NCI-H524 treated with DMSO at 0.1 percent for 48 hours (cell line): ENCODE measurements around the gene TRIP12.
"Not testable (repeated sequence)": the region's sequence is repeated elsewhere in the genome, so short reads cannot be mapped to it uniquely, and the experiment has no call there.

Source experiments
- DNase-seq: peaks from one replicate; lab custom pipeline; 2025; lab: John Stamatoyannopoulos, UW

Gene TRIP12

DNA sequence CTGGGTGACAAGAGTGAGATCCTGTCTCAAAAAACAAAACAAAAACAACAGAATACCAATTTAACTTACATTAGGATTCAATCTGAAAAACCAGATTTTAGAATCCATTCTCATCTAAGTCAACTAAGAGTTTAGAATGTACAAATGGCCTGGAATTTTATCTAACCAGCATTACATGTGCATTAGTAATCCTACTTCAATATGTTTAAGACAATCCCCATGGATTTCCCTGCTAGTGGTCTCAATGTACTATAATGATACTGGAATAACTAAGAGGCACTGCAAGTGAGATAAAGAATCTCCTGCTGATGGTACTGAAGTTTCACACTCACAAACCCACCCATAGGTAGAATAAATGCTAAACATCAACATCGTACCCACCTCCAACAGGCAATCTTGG, 153.6 kb downstream of the TRIP12 start:
- DNase-seq: no peak

DNA sequence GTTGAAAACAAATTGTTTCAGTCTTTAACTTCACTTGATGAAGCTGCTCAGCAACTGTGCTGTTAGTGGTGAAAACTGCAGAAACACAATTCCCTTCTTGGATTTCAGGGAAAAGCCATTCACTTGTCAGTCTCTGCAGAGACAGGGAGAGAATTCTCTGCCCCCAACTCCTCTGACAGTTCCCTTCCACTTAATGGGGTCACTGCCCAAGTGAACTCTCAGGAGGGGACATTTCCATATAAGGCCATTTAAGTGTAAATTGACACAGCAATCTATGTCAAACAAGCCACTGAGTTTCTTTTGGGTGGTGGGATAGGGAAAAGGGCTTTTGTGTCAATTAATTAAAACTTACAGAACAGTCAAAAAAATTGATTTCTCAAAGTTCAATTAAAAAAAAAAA, 156.1 kb downstream of the TRIP12 start:
- no peak for DNase-seq

DNA sequence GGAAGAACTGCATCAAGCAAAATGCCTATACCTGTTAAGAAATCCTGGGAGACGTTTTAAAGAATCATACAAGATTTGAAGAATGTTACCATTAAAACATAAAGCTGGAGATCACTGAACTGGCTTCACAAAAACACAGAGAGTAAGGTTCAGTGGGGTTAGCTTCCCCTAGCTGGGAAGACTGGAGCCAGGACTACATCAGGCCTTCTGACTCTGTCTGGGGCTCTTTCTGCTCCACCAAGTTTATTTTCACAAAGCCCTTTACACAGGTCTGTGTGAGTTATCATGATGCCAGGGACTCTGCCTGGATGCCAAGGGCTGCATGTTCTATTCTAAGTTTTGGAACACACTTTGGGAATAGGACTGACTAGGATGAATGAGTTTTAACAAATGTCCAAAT, 160.1 kb downstream of the TRIP12 start:
- DNase-seq: no peak

DNA sequence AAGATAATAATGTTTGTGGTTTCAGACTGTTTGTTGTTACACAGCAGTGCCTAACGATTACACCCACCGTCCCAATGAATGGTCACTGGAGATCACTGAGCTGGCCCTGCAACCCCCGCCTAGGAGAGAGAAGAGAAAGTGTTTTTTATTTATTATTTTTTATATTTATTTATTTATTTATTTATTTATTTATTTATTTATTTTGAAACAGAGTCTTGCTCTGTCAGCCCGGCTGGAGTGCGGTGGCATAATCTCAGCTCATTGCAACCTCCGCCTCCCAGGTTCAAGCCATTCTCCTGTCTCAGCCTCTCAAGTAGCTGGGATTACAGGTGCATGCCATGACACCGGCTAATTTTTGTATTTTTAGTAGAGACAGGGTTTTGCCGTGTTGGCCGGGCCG, 164.3 kb downstream of the TRIP12 start:
- not testable (repeated sequence) for DNase-seq

DNA sequence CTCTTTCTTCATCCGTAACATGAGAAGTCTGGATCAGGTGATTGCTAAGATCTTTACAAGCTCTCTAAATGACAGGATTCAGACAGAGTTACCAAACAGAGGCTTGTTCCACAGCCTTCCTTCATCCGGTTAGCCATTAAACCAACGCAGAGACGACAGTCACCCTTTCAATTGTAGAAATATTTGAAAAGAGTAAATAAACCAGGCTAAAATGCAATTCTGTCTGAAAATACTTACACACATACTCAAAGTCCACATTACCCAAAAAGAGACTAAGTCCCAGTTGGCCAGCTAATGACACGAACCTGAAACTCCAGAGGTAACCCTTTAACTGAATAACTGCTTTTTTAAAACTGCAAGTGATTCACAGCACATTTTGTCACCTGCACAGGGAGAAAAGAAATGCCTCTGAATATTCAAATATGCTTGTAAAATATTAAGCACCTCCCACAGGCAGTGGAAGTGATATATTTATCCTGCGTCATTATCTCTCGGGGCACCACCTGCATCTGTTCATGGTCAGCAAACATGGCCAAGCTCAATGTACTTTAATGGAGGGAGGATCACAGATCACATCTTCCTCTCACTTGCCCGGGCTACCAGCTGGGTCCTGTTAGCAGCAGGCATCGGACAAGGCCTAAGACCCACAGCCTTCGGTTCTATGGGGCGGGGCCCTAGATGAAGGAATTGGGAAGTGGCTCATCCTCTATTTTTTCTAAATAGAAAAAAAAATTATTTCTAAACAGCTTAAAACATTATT, 168.7 kb downstream of the TRIP12 start:
- no peak for DNase-seq

DNA sequence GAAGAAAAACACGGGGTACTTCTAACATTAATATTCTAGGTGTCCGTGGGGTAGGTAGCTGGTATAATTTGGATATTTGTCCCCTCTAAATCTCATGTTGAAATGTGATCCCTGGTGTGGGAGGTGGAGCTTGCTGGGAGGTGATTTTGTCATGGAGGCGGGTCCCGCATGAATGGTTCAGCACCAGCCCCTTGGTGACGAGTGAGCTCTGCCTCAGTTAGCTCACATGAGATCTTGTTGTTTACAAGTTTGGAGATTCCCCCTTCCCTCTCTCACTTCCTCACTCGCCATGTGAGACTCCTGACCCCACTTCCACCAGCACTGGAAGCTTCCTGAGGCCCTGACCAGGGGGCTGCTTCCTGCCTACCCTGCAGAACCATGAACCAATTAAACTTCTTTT, 172.0 kb downstream of the TRIP12 start:
- no peak for DNase-seq

DNA sequence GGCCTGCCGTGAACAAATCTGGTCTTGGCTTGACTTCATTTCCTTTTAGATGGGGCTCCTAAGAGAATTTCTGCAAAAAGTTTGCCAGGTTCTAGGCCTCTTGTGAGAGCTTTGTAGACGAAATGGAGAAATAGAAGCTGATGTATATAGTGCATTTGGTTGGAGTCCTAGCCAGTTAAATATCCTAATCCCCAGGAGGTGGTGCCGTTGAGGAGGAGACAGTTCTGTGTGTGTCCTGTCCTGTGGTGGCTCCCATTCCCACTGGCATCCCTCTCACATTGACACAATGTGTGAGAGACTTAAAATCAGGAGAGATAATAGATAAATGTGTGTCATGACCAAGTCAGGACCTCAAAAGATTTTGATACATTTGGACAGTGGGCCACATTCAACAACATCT, 172.9 kb downstream of the TRIP12 start:
- DNase-seq: no peak

DNA sequence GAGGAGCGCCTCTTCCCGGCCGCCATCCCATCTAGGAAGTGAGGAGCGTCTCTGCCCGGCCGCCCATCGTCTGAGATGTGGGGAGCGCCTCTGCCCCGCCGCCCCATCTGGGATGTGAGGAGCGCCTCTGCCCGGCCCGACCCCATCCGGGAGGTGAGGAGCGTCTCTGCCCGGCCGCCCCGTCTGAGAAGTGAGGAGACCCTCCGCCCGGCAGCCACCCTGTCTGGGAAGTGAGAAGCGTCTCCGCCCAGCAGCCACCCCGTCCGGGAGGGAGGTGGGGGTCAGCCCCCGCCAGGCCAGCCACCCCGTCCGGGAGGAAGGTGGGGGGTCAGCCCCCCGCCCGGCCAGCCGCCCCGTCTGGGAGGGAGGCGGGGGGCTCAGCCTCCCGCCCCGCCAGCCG, 179.1 kb downstream of the TRIP12 start:
- not testable (repeated sequence) for DNase-seq

DNA sequence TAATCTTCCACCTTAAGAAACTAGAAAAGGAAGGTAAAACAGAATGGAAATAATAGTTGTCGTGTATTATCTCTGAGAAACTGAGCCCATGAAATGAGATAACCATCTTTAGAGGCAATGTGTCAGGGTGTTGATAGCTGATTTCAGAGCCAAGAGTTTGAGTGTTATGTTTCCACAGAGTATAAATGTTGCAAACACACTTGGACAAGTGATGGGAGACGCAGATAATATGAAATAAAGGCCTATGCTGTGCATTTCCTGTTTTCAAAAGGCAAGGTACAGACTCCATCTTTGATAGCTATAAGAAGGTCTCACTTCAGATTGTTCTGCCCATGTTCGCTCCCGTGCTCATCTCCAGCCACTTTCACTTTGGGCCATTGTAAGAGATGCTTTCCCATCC, 181.5 kb downstream of the TRIP12 start:
- no peak for DNase-seq

DNA sequence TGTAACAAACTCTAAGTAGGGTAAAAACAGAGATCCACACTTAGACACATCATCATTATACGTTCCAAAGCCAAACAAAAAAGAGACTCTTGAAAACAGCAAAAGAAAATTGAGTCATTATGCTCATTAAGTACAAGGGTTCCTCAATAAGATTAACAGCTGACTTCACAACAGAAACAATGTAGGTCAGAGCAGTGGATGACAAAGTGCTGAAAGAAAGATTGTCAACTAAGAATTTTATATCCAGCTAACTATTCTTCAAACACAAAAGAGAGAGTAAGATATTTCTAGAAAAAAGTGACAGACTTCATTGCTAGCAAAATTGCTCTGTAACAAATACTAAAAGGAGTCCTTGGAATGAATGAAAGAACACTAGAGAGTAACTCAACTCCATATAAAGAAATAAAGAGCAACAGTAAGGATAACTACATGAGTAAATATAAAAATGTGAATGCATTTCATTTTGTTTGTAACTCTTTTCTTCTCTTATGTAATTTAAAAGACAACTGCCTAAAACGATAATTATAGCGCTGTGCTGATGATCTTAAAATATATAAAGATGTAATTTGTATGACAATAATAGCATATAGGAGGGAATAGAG, 183.7 kb downstream of the TRIP12 start:
- DNase-seq: no peak

DNA sequence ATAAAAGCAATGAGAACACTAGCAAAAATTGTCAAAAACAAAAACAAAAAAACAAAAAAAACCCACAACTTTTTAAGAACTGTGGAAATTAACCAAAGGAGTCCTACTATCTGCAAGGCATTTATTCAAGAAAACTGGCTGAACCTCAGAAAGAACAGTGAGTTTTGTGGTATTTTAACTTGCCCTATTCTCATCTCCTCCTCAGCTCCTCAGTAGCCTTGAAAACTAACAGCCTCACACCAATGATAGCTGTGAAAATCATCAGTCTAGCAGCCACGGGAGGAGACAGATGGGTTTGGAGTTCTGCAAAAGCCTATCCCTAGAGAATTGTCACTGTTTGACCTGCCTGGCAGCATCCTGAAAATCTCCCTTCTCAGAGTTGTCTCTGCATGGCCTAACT, 187.4 kb downstream of the TRIP12 start:
- no peak for DNase-seq

DNA sequence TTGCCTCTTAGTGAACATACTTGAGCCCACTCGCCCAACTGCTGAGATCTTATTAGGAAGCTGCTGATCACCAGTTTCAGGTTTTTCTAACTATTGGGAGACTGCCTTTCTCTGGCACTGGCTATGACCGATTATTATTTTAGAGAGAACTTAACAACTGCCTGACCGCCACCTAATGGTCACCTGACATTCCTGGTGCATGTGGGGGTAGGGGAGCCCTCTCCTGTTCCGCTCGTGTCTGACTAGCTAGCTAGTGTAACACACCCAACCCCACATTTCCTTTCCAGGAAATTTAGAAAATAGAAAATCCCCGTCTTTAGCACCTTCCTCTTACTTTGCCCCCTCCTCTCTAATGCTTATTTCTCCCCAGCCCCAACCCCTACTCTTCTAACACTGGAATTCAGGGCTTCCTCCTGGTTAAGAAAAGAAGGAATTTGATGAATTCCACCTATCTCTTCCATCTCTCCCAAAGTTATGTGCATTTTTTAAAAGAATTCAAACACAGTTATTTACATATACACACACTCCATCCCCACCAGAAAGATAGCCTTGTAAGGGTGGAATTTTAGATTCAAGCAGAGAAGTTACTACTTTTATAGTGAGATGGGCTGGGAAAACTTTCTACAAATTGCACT, 188.1 kb downstream of the TRIP12 start:
- DNase-seq: no peak

DNA sequence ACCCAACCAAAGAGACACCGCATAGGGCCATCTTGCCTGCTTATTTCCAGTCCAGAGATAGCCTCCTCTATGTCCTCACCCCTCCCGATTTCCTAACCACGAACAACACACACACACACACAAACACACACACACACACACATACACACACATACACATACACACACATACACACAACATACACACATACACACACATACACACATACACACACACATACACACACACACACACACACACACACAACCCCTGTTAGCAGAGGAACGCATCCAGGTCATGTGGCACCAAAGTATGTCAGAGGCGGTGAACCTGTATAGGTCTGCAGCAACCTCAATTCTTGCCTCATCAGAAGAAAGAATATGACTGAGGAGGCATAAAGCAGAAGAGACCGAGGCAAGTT, 188.9 kb downstream of the TRIP12 start:
- DNase-seq: no peak

DNA sequence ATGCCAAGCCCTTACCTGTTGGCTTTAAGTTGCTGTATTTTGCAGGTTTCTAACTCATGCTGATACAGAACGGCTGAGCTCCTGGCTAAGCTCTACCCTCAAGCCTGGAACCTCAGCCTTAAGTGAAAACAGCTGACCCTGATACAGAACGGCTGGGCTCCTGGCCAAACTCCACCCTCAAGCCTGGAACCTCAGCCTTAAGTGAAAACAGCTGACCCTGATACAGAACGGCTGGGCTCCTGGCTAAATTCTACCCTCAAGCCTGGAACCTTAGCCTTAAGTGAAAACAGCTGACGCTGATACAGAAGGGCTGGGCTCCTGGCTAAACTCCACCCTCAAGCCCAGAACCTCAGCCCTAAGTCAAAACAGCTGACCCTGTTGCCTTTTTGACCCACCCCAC, 189.9 kb downstream of the TRIP12 start:
- DNase-seq: no peak

DNA sequence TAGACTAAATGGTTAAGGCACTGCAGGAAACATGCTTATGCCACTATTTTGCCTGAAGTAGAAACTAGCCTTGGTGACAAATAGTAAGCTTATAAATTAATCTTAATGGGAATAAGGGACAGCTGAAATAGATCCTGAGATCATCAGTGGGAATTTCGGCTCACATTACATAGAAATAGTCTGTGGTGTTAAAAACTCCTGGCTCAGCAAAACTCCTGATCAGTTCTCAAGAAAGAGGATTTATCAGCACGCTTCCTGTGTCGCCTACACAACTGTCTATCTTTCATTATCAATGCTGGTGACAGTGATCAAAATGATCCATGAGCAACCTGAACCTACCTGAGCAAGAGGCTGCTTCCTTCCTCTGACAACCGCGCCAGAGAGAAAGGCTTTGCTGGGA, 190.4 kb downstream of the TRIP12 start:
- DNase-seq: no peak

DNA sequence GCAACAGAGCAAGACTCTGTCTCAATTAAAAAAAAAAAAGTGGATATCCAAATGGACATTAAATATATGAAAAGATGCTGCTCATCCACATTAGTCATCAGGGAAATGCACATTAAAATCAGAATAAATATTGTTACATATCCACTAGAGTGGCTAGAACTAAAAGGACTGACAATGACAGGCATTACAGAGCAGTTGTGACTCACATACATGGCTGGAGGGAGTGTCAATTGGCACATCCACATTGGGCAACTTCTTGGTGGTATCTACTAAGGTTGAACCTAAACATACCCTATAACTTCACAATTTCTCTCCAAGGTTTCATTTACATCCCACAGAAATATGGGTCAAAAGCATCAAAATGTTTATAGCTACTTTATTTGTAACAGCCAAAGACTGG, 193.4 kb downstream of the TRIP12 start:
- no peak for DNase-seq

DNA sequence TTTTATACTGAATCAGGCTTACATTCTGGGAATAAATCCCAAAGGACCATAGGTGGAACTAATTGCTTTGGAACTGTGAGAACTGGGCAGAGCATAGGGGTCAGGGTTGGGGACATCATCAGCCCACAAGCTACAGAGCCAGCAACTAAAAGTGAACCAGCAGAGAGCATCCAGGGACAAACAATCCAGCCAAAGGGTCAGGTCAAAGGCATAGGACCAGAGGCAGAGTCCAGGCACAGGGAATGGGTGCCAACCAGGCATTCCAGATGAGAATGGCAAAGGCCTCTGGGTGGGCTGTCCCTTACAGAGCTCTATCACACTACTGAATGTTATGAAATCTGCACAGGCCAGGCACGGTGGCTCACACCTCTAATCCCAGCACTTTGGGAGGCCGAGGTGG, 195.2 kb downstream of the TRIP12 start:
- DNase-seq: no peak

DNA sequence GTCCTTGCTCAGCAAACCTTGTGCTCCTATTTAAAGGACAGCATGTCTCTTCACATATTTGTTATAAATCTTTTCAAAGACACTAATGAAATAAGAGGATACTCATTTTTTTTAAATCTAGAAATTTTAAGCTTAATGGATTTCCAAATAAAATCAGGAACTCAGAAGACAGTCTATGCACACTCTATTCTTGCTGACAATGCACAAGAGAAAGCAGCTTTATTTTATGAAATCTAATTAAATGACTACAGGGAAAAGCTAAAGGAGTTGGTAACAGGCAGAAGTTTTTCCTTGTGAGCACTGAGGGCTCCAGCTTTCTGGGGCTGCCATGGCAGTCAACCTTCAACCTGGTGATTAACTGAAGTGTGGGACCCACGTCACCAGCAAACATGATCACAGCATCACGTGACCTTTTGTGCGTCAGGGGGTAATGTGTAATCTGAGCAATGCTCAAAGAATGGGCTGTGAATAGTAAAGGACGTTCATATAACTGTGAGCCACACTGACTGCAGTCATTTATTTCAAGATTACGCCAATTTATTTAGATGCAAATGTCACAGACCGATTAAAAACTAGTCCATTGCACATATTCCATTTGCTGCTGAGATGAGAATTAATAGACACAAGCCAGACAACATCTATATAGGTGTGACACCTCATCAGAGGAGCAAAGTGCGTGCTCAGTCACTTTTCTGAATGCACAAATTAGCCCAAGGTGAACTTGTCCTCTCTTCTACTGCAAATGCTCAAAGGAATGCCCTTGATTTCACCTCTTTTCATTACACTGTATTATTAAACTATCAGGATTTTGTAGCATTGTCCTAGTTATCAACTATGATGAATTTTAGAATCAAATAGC, 195.9 kb downstream of the TRIP12 start:
- no peak for DNase-seq

DNA sequence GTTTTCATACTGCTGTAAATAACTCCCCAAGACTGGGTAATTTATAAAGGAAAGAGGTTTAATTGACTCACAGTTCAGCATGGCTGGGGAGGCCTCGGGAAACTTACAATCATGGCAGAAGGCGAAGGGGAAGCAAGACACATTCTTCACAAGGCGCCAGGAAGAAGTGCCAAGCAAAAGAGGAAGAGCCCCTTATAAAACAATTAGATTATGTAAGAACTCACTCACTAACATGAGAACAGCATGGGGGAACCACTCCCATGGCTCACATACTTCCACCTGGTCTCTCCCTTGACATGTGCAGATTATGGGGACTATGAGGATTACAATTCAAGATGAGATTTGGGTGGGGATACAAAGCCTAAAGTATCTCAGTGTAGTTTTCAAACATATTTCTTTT, 198.6 kb downstream of the TRIP12 start:
- not testable (repeated sequence) for DNase-seq

DNA sequence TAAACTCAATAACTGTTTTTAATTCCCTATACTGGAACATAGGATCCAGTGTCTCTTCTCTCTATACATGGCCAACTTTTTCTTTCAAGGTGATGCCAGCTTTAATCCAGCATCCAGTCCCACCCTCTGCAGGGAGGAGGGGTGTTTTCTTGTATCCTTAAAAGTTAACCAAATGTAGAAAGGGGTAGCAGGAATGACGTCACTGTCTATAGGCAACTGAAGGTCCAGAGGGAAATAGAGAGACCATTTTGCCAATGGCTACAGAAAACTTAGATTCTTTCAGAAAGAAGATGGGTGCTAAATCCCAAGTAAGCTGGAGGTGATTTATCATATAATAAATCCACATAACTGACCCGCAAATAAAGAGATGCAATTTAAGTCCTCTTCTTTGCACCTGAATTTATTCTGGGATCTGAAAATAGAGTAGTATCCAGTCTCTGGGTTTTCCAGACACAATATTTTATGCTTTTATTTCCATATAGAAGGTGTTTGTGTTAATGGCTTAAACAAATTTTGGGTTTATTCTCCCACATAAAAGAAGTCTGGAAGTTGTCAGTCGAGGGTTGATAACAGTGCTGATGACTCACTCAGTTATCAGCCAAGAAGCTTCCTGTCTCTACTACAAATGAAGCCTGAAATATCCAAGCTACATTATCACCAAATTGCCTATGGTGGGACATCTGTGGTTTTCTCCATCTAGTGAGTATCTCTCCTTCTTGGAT, 201.7 kb downstream of the TRIP12 start:
- DNase-seq: no peak

DNA sequence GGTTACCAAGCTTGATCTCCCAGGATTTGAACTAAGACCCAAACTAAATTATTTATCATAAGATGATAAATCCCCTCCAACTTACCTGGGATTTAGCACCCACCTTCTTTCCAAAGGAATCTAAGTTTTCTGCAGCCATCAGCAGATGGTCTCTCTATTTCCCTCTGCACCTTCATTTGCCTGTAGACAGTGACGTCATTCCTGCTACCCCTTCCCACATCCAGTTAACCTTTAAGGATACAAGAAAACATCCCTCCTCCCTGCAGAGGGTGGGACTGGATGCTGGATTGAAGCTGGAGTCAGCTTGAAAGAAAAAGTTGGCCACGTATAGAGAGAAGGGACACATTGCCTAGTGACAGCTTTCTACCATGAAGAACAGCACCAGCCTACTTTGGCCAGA, 203.8 kb downstream of the TRIP12 start:
- DNase-seq: no peak
